DMS53 treated with DMSO at 0.1 percent for 48 hours (cell line): ENCODE data around the gene NUP50.

Experiments used
- DNase-seq: peaks from one replicate; lab custom pipeline; 2025; ENCODE audit not compliant: unreplicated experiment; lab: John Stamatoyannopoulos, UW

Gene NUP50

GRCh38 chr22:45192701-45193187 lies 29.0 kb downstream of the NUP50 start:
- DNase-seq: no peak

GRCh38 chr22:45194686-45195085 lies 31.0 kb downstream of the NUP50 start:
- DNase-seq: no peak

- no peak for DNase-seq
These were observed 31.9 kb downstream of the NUP50 start for GRCh38 chr22:45195616-45196015.

- DNase-seq: no peak
These were observed 32.6 kb downstream of the NUP50 start for GRCh38 chr22:45196308-45196707.

- DNase-seq: no peak
These were observed 33.3 kb downstream of the NUP50 start for GRCh38 chr22:45196926-45197605.

GRCh38 chr22:45197606-45198462 lies 34.1 kb downstream of the NUP50 start:
- DNase-seq: no peak

GRCh38 chr22:45198463-45198795 lies 34.7 kb downstream of the NUP50 start:
- no peak for DNase-seq

GRCh38 chr22:45199723-45200122 lies 36.0 kb downstream of the NUP50 start:
- DNase-seq: no peak

- no peak for DNase-seq
These were observed 36.5 kb downstream of the NUP50 start for GRCh38 chr22:45200230-45200629.

- DNase-seq: no peak
These were observed 37.3 kb downstream of the NUP50 start for GRCh38 chr22:45200860-45201511.

GRCh38 chr22:45201678-45202332 lies 38.1 kb downstream of the NUP50 start:
- DNase-seq: no peak

GRCh38 chr22:45202333-45203149 lies 38.8 kb downstream of the NUP50 start:
- no peak for DNase-seq

GRCh38 chr22:45203150-45203951 lies 39.6 kb downstream of the NUP50 start:
- no peak for DNase-seq

GRCh38 chr22:45204241-45204640 lies 40.5 kb downstream of the NUP50 start:
- no peak for DNase-seq

- DNase-seq: no peak
These were observed 41.1 kb downstream of the NUP50 start for GRCh38 chr22:45204819-45205218.

GRCh38 chr22:45205276-45205925 lies 41.7 kb downstream of the NUP50 start:
- DNase-seq: no peak

GRCh38 chr22:45206233-45206632 lies 42.5 kb downstream of the NUP50 start:
- no peak for DNase-seq

GRCh38 chr22:45207533-45207932 lies 43.8 kb downstream of the NUP50 start:
- no peak for DNase-seq

GRCh38 chr22:45207981-45208664 lies 44.4 kb downstream of the NUP50 start:
- peak; percentile 14 for DNase-seq
